Right atrium auricular region (tissue), 2 donors: ENCODE results near the gene ACAA2. TPM values are rescaled to one million over a fixed set of nuclear protein-coding genes. Genes with fewer than 3 reads are reported as not detected.

Source experiments
- DNase-seq: peaks from one replicate; pipeline ENCODE4 v3.0.0-alpha.2; 2019; ENCODE audit warnings: low spot score
- H3K27ac ChIP-seq, 2 donors: fragments of 200-600 bp; sonication (generic); 1 replicate in 1 of 2; 2 replicates in 1 of 2; pipeline ENCODE4 v1.5.1; 2016 to 2019
- H3K27me3 ChIP-seq, 2 donors: fragments of 200-600 bp; sonication (generic); one replicate each; pipeline versions ENCODE4 v1.5.1 to v1.6.0; 2017 to 2019
- H3K36me3 ChIP-seq: fragments of 200-600 bp; sonication (generic); one replicate; pipeline ENCODE4 v1.5.1; 2016
- H3K4me1 ChIP-seq, 2 donors: fragments of 200-600 bp; sonication (generic); one replicate each; pipeline versions ENCODE4 v1.5.1 to v1.6.0; 2017 to 2019
- H3K4me3 ChIP-seq, 2 donors: fragments of 200-600 bp; sonication (generic); 1 replicate in 1 of 2; 2 replicates in 1 of 2; pipeline ENCODE4 v1.5.1; 2017 to 2019; ENCODE audit warnings: mild to moderate bottlenecking in 1 of 2, moderate library complexity in 1 of 2
- H3K9me3 ChIP-seq, 2 donors: fragments of 200-600 bp; sonication (generic); one replicate each; pipeline ENCODE4 v1.5.1; 2019
- CTCF ChIP-seq, 2 donors: fragments of 200-600 bp; sonication (generic); IDR thresholded peaks; one replicate each; pipeline ENCODE4 v1.5.1; 2019; ENCODE audit warnings: antibody characterized with exemption in 2 of 2
- total RNA-seq, 2 donors: library from RNA; depleted of rRNA; stranded (reverse); fragments of >200 nt; gene quantifications; one replicate each; pipeline ENCODE4 v1.1.0, GENCODE V29; 2016

ACAA2 gene
- total RNA-seq, 2 donors from 2014 or later, result 115 to 149 TPM

- Histone ChIP-seq H3K4me1 (no peaks in the 10 kb centered on the region), H3K27me3 (no peaks in the 10 kb centered on the region), H3K4me3 (no peak overlapping the region), H3K36me3 (no peaks in the 10 kb centered on the region), H3K27ac (no peak overlapping the region), H3K9me3 (no peaks in the 10 kb centered on the region)
- no peak for TF ChIP-seq CTCF (IDR thresholded peaks at IDR 0.05)
- DNase-seq, result no peak
Observed at GRCh38 chr18:49739275-49739674, 74.1 kb downstream of the ACAA2 start.

- Histone ChIP-seq H3K9me3 (no peaks in the 10 kb centered on the region), H3K27me3 (no peaks in the 10 kb centered on the region)
- no peak for TF ChIP-seq CTCF (IDR thresholded peaks at IDR 0.05)
Observed at GRCh38 chr18:49738721-49739120, 74.6 kb downstream of the ACAA2 start.

GRCh38 chr18:49734836-49735235, 78.5 kb downstream of the ACAA2 start:
- H3K4me3 ChIP-seq, result no peak overlapping the region
- no peaks in the 10 kb centered on the region for H3K36me3 ChIP-seq
- H3K27me3 ChIP-seq, result no peaks in the 10 kb centered on the region
- no peaks in the 10 kb centered on the region for H3K9me3 ChIP-seq
- no peak for TF ChIP-seq CTCF (IDR thresholded peaks at IDR 0.05)
- no peaks in the 10 kb centered on the region for H3K4me1 ChIP-seq
- no peak for DNase-seq
- no peak overlapping the region for H3K27ac ChIP-seq

More at GRCh38 chr18:49738721-49739120, 74.6 kb downstream of the ACAA2 start:
- DNase-seq, result no peak
- Histone ChIP-seq H3K36me3 (no peaks in the 10 kb centered on the region), H3K4me1 (no peaks in the 10 kb centered on the region), H3K27ac (no peak overlapping the region), H3K4me3 (no peak overlapping the region)

GRCh38 chr18:49733896-49734585, 79.3 kb downstream of the ACAA2 start:
- H3K4me3 ChIP-seq, result no peak overlapping the region
- no peak for TF ChIP-seq CTCF (IDR thresholded peaks at IDR 0.05)
- no peaks in the 10 kb centered on the region for H3K27me3 ChIP-seq
- H3K9me3 ChIP-seq, result no peaks in the 10 kb centered on the region
- no peaks in the 10 kb centered on the region for H3K4me1 ChIP-seq
- no peaks in the 10 kb centered on the region for H3K36me3 ChIP-seq
- no peak for DNase-seq
- no peak overlapping the region for H3K27ac ChIP-seq

- H3K36me3 ChIP-seq, result no peaks in the 10 kb centered on the region
- DNase-seq, result no peak
- no peaks in the 10 kb centered on the region for H3K9me3 ChIP-seq
- H3K4me1 ChIP-seq, result no peaks in the 10 kb centered on the region
- H3K4me3 ChIP-seq, result no peak overlapping the region
- no peaks in the 10 kb centered on the region for H3K27me3 ChIP-seq
- TF ChIP-seq CTCF (IDR thresholded peaks at IDR 0.05), result no peak
- H3K27ac ChIP-seq, result no peak overlapping the region
Observed at GRCh38 chr18:49733321-49733720, 80.0 kb downstream of the ACAA2 start.
